IMR-90 (cell line): ENCODE results near the gene GCLC.

Experiments used
- BHLHE40 ChIP-seq: fragments of 150-350 bp; IDR thresholded peaks from 2 replicates; pipeline ENCODE4 v1.6.1; 2016; ENCODE audit warnings: mild to moderate bottlenecking, low read depth, low read length
- TF ChIP-seq, protein P1 (sequence below): fragments of 150-350 bp; IDR thresholded peaks from 2 replicates; pipeline ENCODE4 v1.6.1; 2017; ENCODE audit warnings: mild to moderate bottlenecking, antibody characterized with exemption, low read length, low read depth

GRCh38 chr6:53536561-53536960 is 8.3 kb downstream of the GCLC start:
- TF ChIP-seq, protein P1, sequence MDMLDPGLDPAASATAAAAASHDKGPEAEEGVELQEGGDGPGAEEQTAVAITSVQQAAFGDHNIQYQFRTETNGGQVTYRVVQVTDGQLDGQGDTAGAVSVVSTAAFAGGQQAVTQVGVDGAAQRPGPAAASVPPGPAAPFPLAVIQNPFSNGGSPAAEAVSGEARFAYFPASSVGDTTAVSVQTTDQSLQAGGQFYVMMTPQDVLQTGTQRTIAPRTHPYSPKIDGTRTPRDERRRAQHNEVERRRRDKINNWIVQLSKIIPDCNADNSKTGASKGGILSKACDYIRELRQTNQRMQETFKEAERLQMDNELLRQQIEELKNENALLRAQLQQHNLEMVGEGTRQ: no peak
- no peak for TF ChIP-seq BHLHE40
